Fibroblast of lung (primary cell): ENCODE results near the gene NEDD4. TPM values are rescaled to one million over a fixed set of nuclear protein-coding genes. Genes with fewer than 3 reads are reported as not detected.
"Not testable (repeated sequence)": the region's sequence is repeated elsewhere in the genome, so short reads cannot be mapped to it uniquely, and the experiment has no call there.

Source experiments
- DNase-seq, 2 donors: peaks; one replicate each; pipeline versions ENCODE4 v3.0.0 to v3.0.0-alpha.2; 2010; ENCODE audit warnings: low read depth in 2 of 2
- H2AFZ ChIP-seq: 2 replicates; pipeline ENCODE4 v1.5.1; 2012; ENCODE audit warnings: low read length, control low read depth, inconsistent platforms
- H3K27ac ChIP-seq: 2 replicates; pipeline ENCODE4 v1.5.1; 2011; ENCODE audit warnings: low read length, control low read depth; ENCODE audit not compliant: insufficient read depth
- H3K27me3 ChIP-seq: 2 replicates; pipeline ENCODE4 v1.5.1; 2011; ENCODE audit warnings: mild to moderate bottlenecking, low read length; ENCODE audit not compliant: control insufficient read depth, insufficient read depth
- H3K36me3 ChIP-seq: 2 replicates; pipeline ENCODE4 v1.5.1; 2011; ENCODE audit warnings: low read length; ENCODE audit not compliant: control insufficient read depth, insufficient read depth
- H3K4me1 ChIP-seq: 2 replicates; pipeline ENCODE4 v1.5.1; 2011; ENCODE audit warnings: low read length; ENCODE audit not compliant: control insufficient read depth, insufficient read depth; ENCODE audit errors: extremely low read depth
- H3K4me2 ChIP-seq: 2 replicates; pipeline ENCODE4 v1.5.1; 2011; ENCODE audit warnings: low read length, control low read depth; ENCODE audit not compliant: insufficient read depth; ENCODE audit errors: extremely low read depth
- H3K4me3 ChIP-seq, 4 experiments: fragments of 200-600 bp in 1 of 4; sonication (generic) in 1 of 4; replicated peaks in 1 of 4; 2 replicates each; pipeline ENCODE4 v1.5.1; 2011 to 2016; ENCODE audit warnings: low read length in 4 of 4, low read depth in 3 of 4, mild to moderate bottlenecking in 3 of 4, control low read depth in 2 of 4, inconsistent platforms in 1 of 4, mixed read lengths in 1 of 4; ENCODE audit not compliant: insufficient read depth in 1 of 4; ENCODE audit errors: control extremely low read depth in 1 of 4
- H3K79me2 ChIP-seq: 2 replicates; pipeline ENCODE4 v1.5.1; 2012; ENCODE audit warnings: mild to moderate bottlenecking, low read length, inconsistent platforms; ENCODE audit not compliant: control insufficient read depth, insufficient read depth
- H3K9ac ChIP-seq: 2 replicates; pipeline ENCODE4 v1.5.1; 2011; ENCODE audit warnings: mild to moderate bottlenecking, low read length, control low read depth; ENCODE audit not compliant: insufficient read depth
- H3K9me3 ChIP-seq: 2 replicates; pipeline ENCODE4 v1.5.1; 2012; ENCODE audit warnings: low read depth, low read length; ENCODE audit not compliant: control insufficient read depth, insufficient read depth
- H4K20me1 ChIP-seq: 2 replicates; pipeline ENCODE4 v1.5.1; 2011; ENCODE audit warnings: low read length; ENCODE audit not compliant: control insufficient read depth, insufficient read depth; ENCODE audit errors: extremely low read depth
- CTCF ChIP-seq, 2 donors: IDR thresholded peaks in 1 of 2; conservative IDR thresholded peaks in 1 of 2; 1 replicate in 1 of 2; 2 replicates in 1 of 2; pipeline ENCODE4 v1.5.1; 2011 to 2012; ENCODE audit warnings: low read length in 2 of 2, control low read depth in 1 of 2, inconsistent platforms in 1 of 2, low read depth in 1 of 2, mild to moderate bottlenecking in 1 of 2
- EZH2 ChIP-seq: IDR thresholded peaks from 2 replicates; pipeline ENCODE4 v1.5.1; 2012; ENCODE audit warnings: low read length, control low read depth, mild to moderate bottlenecking; ENCODE audit errors: missing control alignments
- polyA plus RNA-seq, 2 donors: library from polyadenylated mRNA; depleted of rRNA in 1 of 2; stranded (reverse) in 1 of 2; unstranded in 1 of 2; fragments of >200 nt; gene quantifications; 2 replicates each; pipeline ENCODE4 v1.2.1, GENCODE V29; 2011 to 2012; ENCODE audit warnings: missing spikeins in 1 of 2
- total RNA-seq: library from RNA; depleted of rRNA; stranded (reverse); fragments of >200 nt; gene quantifications from 2 replicates; pipeline ENCODE4 v1.2.1, GENCODE V29; 2014

NEDD4 gene
- total and polyA plus RNA-seq, 2 donors (not counting 1 experiment from before 2014, with no cell fraction given) = 21.6 to 30.9 TPM

GRCh38 chr15:55868707-55869106 is 124.7 kb downstream of the NEDD4 start:
- TF ChIP-seq CTCF (conservative IDR thresholded peaks at IDR 0.05 in 1 of 2, IDR thresholded peaks at IDR 0.05 in 1 of 2; ENCODE audit: low read depth in 1 of 2, low read length in 2 of 2) (no peak), EZH2 (no peak)
- no peak overlapping the region for H3K27ac ChIP-seq
- peak in 1 of 2 donors; percentile 53 for DNase-seq
- H3K4me1 ChIP-seq = peaks cover 3% of the 10 kb centered on the region
- no peak overlapping the region for H2AFZ ChIP-seq
- H3K36me3 ChIP-seq = no peaks in the 10 kb centered on the region
- H3K4me3 ChIP-seq = no peak overlapping the region
- H3K79me2 ChIP-seq = no peaks in the 10 kb centered on the region
- H3K9ac ChIP-seq = no peak overlapping the region
- H3K9me3 ChIP-seq = no peaks in the 10 kb centered on the region
- H4K20me1 ChIP-seq = no peaks in the 10 kb centered on the region
- H3K4me2 ChIP-seq = no peak overlapping the region
- H3K27me3 ChIP-seq = no peaks in the 10 kb centered on the region

- H3K4me1 ChIP-seq, H3K27ac ChIP-seq, H3K9ac ChIP-seq, H3K4me3 ChIP-seq, H3K4me2 ChIP-seq, H4K20me1 ChIP-seq, H3K27me3 ChIP-seq, H3K9me3 ChIP-seq, H3K79me2 ChIP-seq, H2AFZ ChIP-seq, DNase-seq, H3K36me3 ChIP-seq: not testable (repeated sequence)
Measured at GRCh38 chr15:55868291-55868690, 125.1 kb downstream of the NEDD4 start.

GRCh38 chr15:55863911-55864310 is 129.5 kb downstream of the NEDD4 start:
- H3K4me2 ChIP-seq = no peak overlapping the region
- peaks cover 3% of the 10 kb centered on the region for H3K4me1 ChIP-seq
- no peaks in the 10 kb centered on the region for H3K27me3 ChIP-seq
- H3K9me3 ChIP-seq = no peaks in the 10 kb centered on the region
- no peak for TF ChIP-seq CTCF (conservative IDR thresholded peaks at IDR 0.05 in 1 of 2, IDR thresholded peaks at IDR 0.05 in 1 of 2; ENCODE audit: low read depth in 1 of 2, low read length in 2 of 2)
- no peak for TF ChIP-seq EZH2
- H3K27ac ChIP-seq = no peak overlapping the region
- H2AFZ ChIP-seq = no peak overlapping the region
- no peaks in the 10 kb centered on the region for H3K79me2 ChIP-seq
- H3K4me3 ChIP-seq = no peak overlapping the region
- H3K9ac ChIP-seq = no peak overlapping the region
- peaks cover 3% of the 10 kb centered on the region for H3K36me3 ChIP-seq
- no peak for DNase-seq
- no peaks in the 10 kb centered on the region for H4K20me1 ChIP-seq
